Measurements from ENCODE around the gene DGKQ. TPM values are rescaled to one million over a fixed set of nuclear protein-coding genes. Genes with fewer than 3 reads are reported as not detected.

Gene DGKQ, protein sequence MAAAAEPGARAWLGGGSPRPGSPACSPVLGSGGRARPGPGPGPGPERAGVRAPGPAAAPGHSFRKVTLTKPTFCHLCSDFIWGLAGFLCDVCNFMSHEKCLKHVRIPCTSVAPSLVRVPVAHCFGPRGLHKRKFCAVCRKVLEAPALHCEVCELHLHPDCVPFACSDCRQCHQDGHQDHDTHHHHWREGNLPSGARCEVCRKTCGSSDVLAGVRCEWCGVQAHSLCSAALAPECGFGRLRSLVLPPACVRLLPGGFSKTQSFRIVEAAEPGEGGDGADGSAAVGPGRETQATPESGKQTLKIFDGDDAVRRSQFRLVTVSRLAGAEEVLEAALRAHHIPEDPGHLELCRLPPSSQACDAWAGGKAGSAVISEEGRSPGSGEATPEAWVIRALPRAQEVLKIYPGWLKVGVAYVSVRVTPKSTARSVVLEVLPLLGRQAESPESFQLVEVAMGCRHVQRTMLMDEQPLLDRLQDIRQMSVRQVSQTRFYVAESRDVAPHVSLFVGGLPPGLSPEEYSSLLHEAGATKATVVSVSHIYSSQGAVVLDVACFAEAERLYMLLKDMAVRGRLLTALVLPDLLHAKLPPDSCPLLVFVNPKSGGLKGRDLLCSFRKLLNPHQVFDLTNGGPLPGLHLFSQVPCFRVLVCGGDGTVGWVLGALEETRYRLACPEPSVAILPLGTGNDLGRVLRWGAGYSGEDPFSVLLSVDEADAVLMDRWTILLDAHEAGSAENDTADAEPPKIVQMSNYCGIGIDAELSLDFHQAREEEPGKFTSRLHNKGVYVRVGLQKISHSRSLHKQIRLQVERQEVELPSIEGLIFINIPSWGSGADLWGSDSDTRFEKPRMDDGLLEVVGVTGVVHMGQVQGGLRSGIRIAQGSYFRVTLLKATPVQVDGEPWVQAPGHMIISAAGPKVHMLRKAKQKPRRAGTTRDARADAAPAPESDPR
- total RNA-seq (10 to 100 TPM; 25.9 to 29.6 TPM), polyA plus RNA-seq (10 to 100 TPM in 1 of 2 donors, 1 to 10 TPM in 1; 1.9 to 10.6 TPM)

DNA sequence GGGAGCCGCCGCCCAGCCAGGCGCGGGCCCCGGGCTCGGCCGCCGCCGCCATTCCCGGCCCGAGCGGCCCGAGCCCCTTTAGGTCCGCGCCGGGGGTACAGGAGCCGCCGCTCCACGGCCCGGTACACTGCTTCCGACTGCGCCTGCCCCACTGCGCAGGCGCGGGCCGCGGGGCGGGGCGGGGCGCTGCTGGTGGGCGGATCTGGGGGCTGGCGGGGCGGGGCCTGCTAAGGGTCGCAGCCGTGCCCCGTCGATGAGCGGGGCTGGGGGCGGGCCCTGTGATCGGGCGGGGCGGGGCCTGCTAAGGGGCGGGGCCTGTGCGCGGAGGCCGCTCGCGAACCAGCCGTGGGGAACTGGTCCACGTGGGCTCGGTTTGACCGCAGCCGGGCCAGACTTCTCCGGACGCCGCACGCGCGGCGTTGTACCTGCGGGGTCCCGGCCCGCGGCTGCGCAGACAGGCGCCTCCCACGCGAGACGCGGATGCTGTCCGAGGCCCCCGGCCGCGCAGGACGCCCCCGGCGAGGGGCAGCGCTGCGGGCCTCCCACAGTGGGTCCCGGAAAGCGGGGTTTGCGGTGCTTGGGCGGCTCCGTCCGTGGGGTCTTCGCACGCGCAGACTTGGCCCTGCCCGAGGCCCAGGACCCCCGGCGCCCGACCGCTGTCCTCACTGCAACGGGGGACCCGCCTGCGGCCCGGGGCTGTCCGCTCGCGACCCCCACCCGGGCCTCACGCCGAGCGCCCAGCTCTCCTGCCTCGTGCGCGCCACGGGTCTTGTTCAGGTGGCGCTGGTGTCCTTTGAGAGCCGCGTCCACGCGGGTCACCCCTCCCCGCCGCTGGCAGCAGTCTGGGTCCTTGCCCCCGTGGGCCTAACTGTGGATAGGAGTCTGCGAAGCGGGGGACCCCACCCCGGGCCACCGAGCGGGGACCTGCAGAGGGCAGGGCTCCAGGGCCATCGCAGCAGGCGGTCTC, at the start of gene DGKQ:
DGKQ (minus strand) TSS at position 139 of the 967 bp plus-strand sequence; CDS start at position 52, 87 bp downstream.
- peak; percentile 78 to 88 (median 83) for DNase-seq
- peaks cover 2% of the 10 kb centered on the region for H3K36me3 ChIP-seq (ENCODE audit: insufficient read depth, low read length)
- H3K4me3 ChIP-seq (ENCODE audit: low read length in 2 of 2), result peak within 1 kb of the TSS; percentile 36 to 57
- H3K4me3 Mint-ChIP-seq, result peak within 1 kb of the TSS; percentile 34 to 76 (median 52)
- H3K9me3 ChIP-seq (ENCODE audit: control insufficient read depth in 1 of 2, low read length in 2 of 2), result no peaks in the 10 kb centered on the region
- H3K27ac ChIP-seq (ENCODE audit: low read depth, low read length), result peak within 1 kb of the TSS; percentile 51
- H3K4me1 ChIP-seq (ENCODE audit: insufficient read depth, low read length), result peaks cover 24% of the 10 kb centered on the region
- H3K4me1 Mint-ChIP-seq, result peaks cover 0 to 13% (median 3%) of the 10 kb centered on the region in 4 donors
- ChIA-PET POLR2A (ENCODE audit: partially characterized antibody) (interaction anchor here (1.5 to 2.8 kb wide), 3 partner anchors 13 to 41 kb away, joined by 8 to 11 read pairs (median 10); partner anchors contain the start of genes GAK, IDUA and TMEM175), CTCF (ENCODE audit: partially characterized antibody) (interaction anchor here (1.0 to 1.9 kb wide), 2 partner anchors 13 to 232 kb away, joined by 3 to 4 read pairs; partner anchors contain the start of gene IDUA)
- peak within 1 kb of the TSS in 1 of 7 donors; percentile 60 for H3K27ac Mint-ChIP-seq
- H3K27me3 Mint-ChIP-seq, result no peaks in the 10 kb centered on the region
- H3K9me3 Mint-ChIP-seq, result no peaks in the 10 kb centered on the region
- no peaks in the 10 kb centered on the region for H3K27me3 ChIP-seq (ENCODE audit: insufficient read depth, low read length)
- intact Hi-C loops (cut with micrococcal nuclease), result loop anchor here (1.0 kb wide), 5 partner anchors 13 to 299 kb away; partner anchors contain the start of genes ATP5ME, GAK, MYL5 and TMEM175
- H3K36me3 Mint-ChIP-seq, result no peaks in the 10 kb centered on the region

DNA sequence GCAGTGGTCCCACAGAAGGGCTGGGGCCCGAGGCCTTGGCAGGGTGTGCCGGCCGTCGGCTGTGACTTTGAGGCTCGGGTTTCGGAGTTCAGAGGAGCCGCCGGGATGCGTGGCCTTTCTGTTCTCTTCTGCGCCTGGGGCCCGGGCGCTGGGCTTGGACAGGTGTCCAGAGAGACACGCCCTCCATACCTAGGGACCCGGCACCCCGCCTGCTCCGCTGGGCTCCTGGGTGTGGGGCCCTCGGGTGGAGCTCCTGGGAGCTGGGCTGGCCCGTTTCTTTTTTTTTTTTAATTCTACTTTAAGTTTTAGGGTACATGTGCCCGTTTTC, 49.3 kb upstream of the DGKQ start:
- Histone ChIP-seq H3K9me3 (ENCODE audit: control insufficient read depth in 1 of 2, low read length in 2 of 2) (no peaks in the 10 kb centered on the region), H3K36me3 (ENCODE audit: insufficient read depth, low read length) (no peaks in the 10 kb centered on the region), H3K27ac (ENCODE audit: low read depth, low read length) (no peak overlapping the region), H3K27me3 (ENCODE audit: insufficient read depth, low read length) (no peaks in the 10 kb centered on the region), H3K4me3 (ENCODE audit: low read length in 2 of 2) (no peak overlapping the region), H3K4me1 (ENCODE audit: insufficient read depth, low read length) (peaks cover 13% of the 10 kb centered on the region)
- H3K27ac Mint-ChIP-seq, result no peak overlapping the region
- peaks cover 9 to 15% (median 12%) of the 10 kb centered on the region in 4 donors for H3K4me1 Mint-ChIP-seq
- no peaks in the 10 kb centered on the region for H3K9me3 Mint-ChIP-seq
- ChIA-PET POLR2A (ENCODE audit: partially characterized antibody) (no interaction called here), CTCF (ENCODE audit: partially characterized antibody) (no interaction called here)
- intact Hi-C loops (cut with micrococcal nuclease), result no loop called here
- H3K27me3 Mint-ChIP-seq, result no peaks in the 10 kb centered on the region
- no peak for DNase-seq
- peaks cover 4 to 5% of the 10 kb centered on the region in 2 donors for H3K36me3 Mint-ChIP-seq
- H3K4me3 Mint-ChIP-seq, result no peak overlapping the region

DNA sequence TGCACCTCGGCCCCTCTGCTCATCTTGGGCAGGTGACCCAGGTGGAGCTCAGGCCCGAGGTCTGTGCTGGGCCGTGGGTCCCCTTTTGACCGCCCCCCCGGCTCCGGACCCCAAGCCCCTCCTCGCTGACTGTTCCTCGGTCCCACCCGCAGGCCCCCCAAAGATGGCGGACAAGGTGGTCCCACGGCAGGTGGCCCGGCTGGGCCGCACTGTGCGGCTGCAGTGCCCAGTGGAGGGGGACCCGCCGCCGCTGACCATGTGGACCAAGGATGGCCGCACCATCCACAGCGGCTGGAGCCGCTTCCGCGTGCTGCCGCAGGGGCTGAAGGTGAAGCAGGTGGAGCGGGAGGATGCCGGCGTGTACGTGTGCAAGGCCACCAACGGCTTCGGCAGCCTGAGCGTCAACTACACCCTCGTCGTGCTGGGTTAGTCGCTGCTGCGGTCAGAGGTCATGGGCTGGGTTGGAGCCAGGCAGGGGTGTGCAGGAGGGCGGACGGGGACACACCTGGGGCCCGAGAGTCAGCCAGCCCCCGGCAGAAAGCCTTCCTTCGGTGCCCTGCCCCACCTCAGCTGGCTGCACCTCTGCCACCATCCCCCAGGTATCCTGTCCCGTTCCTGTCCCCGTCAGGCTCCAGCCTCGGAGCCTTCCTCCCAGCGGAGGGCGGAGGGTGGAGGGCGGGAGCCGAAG, 48.8 kb upstream of the DGKQ start:
- no peak overlapping the region for H3K27ac ChIP-seq (ENCODE audit: low read depth, low read length)
- no peaks in the 10 kb centered on the region for H3K27me3 ChIP-seq (ENCODE audit: insufficient read depth, low read length)
- peaks cover 4 to 5% of the 10 kb centered on the region in 2 donors for H3K36me3 Mint-ChIP-seq
- POLR2A ChIA-PET (ENCODE audit: partially characterized antibody), result no interaction called here
- H3K36me3 ChIP-seq (ENCODE audit: insufficient read depth, low read length), result no peaks in the 10 kb centered on the region
- intact Hi-C loops (cut with micrococcal nuclease), result no loop called here
- H3K9me3 ChIP-seq (ENCODE audit: control insufficient read depth in 1 of 2, low read length in 2 of 2), result no peaks in the 10 kb centered on the region
- H3K4me1 Mint-ChIP-seq, result peaks cover 9 to 15% (median 12%) of the 10 kb centered on the region in 4 donors
- DNase-seq, result no peak
- no peak overlapping the region for H3K4me3 Mint-ChIP-seq
- H3K27ac Mint-ChIP-seq, result no peak overlapping the region
- no peaks in the 10 kb centered on the region for H3K27me3 Mint-ChIP-seq
- no peaks in the 10 kb centered on the region for H3K9me3 Mint-ChIP-seq
- CTCF ChIA-PET (ENCODE audit: partially characterized antibody), result no interaction called here
- H3K4me1 ChIP-seq (ENCODE audit: insufficient read depth, low read length), result peaks cover 13% of the 10 kb centered on the region
- no peak overlapping the region for H3K4me3 ChIP-seq (ENCODE audit: low read length in 2 of 2)

DNA sequence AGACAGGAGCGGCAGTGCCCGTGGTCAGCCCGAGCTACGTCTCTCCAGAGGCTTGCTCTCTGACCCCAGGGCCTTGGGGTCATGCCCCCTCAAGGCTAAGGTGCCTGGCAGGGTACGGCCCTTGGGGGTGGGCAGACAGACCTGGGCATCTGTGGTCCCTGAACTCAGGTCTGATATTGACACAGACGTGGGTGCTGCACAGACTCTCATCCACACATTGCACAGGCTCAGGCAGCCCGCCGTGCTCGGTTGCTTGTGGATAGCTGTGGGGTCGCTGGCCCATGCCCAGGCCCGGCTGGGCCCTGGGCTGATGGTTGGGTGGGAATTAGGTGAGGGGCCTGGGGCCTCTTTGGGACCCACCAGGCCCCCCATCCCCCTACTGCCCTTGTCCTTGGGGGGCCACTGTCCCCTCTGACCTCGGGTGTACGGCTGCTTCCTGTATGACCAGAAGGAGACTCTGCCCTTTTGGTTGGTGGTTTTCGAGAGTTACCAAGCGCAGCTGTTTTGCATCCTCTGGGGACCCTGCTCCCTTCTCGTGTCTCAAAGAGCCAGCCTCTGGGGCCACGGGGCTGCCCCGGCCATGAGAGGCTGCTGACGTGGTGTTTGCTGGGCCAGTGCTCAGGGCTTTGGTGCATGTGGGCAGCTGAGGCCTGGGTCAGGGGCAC, 48.1 kb upstream of the DGKQ start:
- no peak for DNase-seq
- Histone ChIP-seq H3K9me3 (ENCODE audit: control insufficient read depth in 1 of 2, low read length in 2 of 2) (no peaks in the 10 kb centered on the region), H3K4me3 (ENCODE audit: low read length in 2 of 2) (no peak overlapping the region), H3K4me1 (ENCODE audit: insufficient read depth, low read length) (peaks cover 13% of the 10 kb centered on the region), H3K36me3 (ENCODE audit: insufficient read depth, low read length) (no peaks in the 10 kb centered on the region), H3K27me3 (ENCODE audit: insufficient read depth, low read length) (no peaks in the 10 kb centered on the region), H3K27ac (ENCODE audit: low read depth, low read length) (no peak overlapping the region)
- H3K36me3 Mint-ChIP-seq, result peaks cover 4 to 5% of the 10 kb centered on the region in 2 donors
- no peak overlapping the region for H3K27ac Mint-ChIP-seq
- H3K4me3 Mint-ChIP-seq, result no peak overlapping the region
- POLR2A ChIA-PET (ENCODE audit: partially characterized antibody), result no interaction called here
- H3K9me3 Mint-ChIP-seq, result no peaks in the 10 kb centered on the region
- intact Hi-C loops (cut with micrococcal nuclease), result no loop called here
- no peaks in the 10 kb centered on the region for H3K27me3 Mint-ChIP-seq
- CTCF ChIA-PET (ENCODE audit: partially characterized antibody), result no interaction called here
- H3K4me1 Mint-ChIP-seq, result peaks cover 9 to 15% (median 12%) of the 10 kb centered on the region in 4 donors

DNA sequence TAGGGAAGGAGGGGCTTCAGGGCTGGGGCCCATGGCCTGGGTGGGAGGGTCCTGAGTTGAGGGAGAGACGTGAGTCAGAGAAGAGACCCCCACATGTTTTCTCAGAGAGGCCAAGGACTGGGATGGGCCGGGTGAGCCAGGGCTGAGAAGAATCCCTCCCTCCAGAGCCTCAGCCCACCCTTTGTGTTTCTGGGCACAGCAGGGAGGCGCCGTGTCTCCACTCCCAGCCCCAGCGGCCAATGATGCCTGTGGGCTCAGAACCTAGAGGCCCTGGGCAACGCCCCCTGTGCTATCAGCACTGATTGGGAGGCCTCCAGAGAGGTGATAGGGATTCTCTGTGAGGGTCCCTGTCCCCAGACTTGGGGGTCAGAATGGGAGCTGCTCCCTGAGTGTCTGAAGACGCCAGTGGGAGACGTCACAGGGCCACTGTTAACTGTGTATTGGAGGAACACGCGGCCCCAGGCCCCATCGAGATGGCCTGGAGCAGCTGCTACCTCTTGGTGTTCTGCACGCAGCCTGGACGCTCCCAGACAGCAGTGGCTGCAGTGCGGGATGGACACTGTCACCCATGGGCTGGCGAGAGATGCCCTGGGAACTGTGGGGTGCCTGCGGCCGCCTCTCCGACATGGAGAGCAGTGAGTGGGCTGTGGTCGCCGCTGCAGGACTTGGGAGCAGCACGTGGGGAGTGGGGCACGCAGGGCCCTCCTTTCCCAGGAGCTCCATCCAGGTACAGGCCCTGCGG, 46.5 kb upstream of the DGKQ start:
- no peaks in the 10 kb centered on the region for H3K36me3 Mint-ChIP-seq
- peaks cover 0 to 4% (median 0%) of the 10 kb centered on the region in 4 donors for H3K4me1 Mint-ChIP-seq
- no peaks in the 10 kb centered on the region for H3K27me3 ChIP-seq (ENCODE audit: insufficient read depth, low read length)
- no peaks in the 10 kb centered on the region for H3K27me3 Mint-ChIP-seq
- H3K4me3 ChIP-seq (ENCODE audit: low read length in 2 of 2), result no peak overlapping the region
- peaks cover 5% of the 10 kb centered on the region for H3K4me1 ChIP-seq (ENCODE audit: insufficient read depth, low read length)
- no peak overlapping the region for H3K4me3 Mint-ChIP-seq
- DNase-seq, result no peak
- H3K9me3 ChIP-seq (ENCODE audit: control insufficient read depth in 1 of 2, low read length in 2 of 2), result no peaks in the 10 kb centered on the region
- H3K27ac Mint-ChIP-seq, result no peak overlapping the region
- intact Hi-C loops (cut with micrococcal nuclease), result no loop called here
- ChIA-PET CTCF (ENCODE audit: partially characterized antibody) (interaction anchor here (1.1 kb wide), 1 partner anchor 36 kb away, joined by 3 read pairs; no protein-coding TSS in a partner anchor), POLR2A (ENCODE audit: partially characterized antibody) (no interaction called here)
- H3K27ac ChIP-seq (ENCODE audit: low read depth, low read length), result no peak overlapping the region
- no peaks in the 10 kb centered on the region for H3K9me3 Mint-ChIP-seq
- no peaks in the 10 kb centered on the region for H3K36me3 ChIP-seq (ENCODE audit: insufficient read depth, low read length)
